Astrocyte of the cerebellum (primary cell): Measurements from ENCODE around the gene EVA1A.

Experiments
- DNase-seq: peaks from one replicate; pipeline ENCODE4 v3.0.0-alpha.2; 2011; ENCODE audit warnings: low read depth
- H3K4me3 ChIP-seq: 2 replicates; pipeline ENCODE4 v1.5.1; 2011; ENCODE audit warnings: mild to moderate bottlenecking, low read depth, low read length, moderate library complexity
- in situ Hi-C: cut with HindIII; loops from 2 replicates; pipeline ENCODE4 v1.10.0; 2017; ENCODE audit warnings: low sequenced_read_pairs
- TF ChIP-seq, protein P1 (sequence below): IDR thresholded peaks from 2 replicates; pipeline ENCODE4 v1.5.1; 2012; ENCODE audit warnings: low read length, low read depth, moderate library complexity, mild to moderate bottlenecking; ENCODE audit errors: missing control alignments

The EVA1A gene

GRCh38 chr2:75447176-75447575 lies 113.6 kb downstream of the EVA1A start:
- no peak for DNase-seq
- in situ Hi-C loops = no loop called here
- H3K4me3 ChIP-seq = no peak overlapping the region
- TF ChIP-seq, protein P1, sequence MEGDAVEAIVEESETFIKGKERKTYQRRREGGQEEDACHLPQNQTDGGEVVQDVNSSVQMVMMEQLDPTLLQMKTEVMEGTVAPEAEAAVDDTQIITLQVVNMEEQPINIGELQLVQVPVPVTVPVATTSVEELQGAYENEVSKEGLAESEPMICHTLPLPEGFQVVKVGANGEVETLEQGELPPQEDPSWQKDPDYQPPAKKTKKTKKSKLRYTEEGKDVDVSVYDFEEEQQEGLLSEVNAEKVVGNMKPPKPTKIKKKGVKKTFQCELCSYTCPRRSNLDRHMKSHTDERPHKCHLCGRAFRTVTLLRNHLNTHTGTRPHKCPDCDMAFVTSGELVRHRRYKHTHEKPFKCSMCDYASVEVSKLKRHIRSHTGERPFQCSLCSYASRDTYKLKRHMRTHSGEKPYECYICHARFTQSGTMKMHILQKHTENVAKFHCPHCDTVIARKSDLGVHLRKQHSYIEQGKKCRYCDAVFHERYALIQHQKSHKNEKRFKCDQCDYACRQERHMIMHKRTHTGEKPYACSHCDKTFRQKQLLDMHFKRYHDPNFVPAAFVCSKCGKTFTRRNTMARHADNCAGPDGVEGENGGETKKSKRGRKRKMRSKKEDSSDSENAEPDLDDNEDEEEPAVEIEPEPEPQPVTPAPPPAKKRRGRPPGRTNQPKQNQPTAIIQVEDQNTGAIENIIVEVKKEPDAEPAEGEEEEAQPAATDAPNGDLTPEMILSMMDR = no peak
